Activated CD4-positive, CD25-positive, alpha-beta regulatory T cell treated with anti-CD3 and anti-CD28 coated beads, Interleukin-2, amount 50 U/mL, for 24 hours (primary cell): ENCODE data around the gene NEO1.
A peak's percentile ranks its signal among the peaks of the same experiment; 100 is the strongest.

Experiments
- ATAC-seq, 2 donors: fragments of 150-1000 bp; cut with Tn5 transposase; one replicate each; pipeline ENCODE4 v1.10.0; 2021; ENCODE audit warnings: mild to moderate bottlenecking in 1 of 2, moderate library complexity in 1 of 2

Gene NEO1

DNA sequence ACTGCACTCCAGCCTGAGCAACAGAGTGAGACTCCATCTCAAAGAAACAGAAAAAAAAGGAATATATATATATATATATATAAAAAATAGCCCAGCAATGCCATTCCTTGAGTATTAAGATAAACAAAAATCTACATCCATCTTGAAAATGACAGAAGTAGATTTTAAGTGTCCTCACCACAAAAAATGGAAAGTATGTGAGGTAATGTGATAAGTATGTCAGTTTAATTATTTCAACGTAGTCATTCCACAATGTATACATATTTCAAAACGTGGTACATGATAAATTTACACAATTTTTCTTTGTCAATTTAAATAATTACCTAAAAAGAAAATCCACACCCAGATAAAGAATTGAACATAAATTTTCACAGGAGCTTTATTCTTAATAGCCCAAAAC lies 261.6 kb downstream of the NEO1 start:
- ATAC-seq, result no peak

DNA sequence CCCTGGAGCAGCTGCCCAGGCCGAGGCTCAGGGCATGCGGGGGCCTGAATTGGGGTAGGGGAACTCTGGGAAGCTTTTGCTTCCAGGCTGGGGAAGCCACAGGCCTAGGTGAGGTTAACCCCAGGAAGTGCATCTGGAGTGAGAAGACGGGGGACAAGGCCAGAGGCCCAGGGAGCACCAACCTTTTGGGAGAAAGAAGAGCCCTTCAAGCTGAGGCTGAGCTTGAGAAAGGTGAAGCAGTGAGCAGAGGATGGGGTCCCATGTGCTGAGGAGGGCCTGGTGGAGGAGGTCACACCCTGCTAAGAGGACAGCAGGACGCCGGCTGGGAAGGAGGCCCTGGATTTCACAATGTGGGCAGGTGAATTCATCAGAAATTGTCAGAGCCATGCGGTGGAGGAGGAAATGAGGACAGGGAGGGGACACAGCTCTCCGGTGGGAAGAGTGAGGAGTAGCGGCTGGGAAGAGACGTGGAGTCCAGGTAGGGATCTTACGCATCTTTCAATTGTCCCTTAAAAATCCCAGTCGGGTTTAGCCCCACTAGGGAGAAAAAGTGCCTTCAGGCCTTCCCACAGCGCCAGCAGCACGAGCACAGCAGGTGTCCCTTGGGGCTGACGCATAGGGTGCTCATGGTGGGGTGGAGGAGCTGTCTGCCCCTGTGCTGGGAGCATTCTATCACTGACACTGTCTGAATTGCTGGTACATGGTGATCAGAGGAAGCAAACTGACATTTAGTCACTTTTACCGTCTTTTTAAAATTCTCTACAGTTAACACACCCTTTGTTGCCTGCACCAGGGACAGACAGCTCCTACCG lies 265.6 kb downstream of the NEO1 start:
- no peak for ATAC-seq

DNA sequence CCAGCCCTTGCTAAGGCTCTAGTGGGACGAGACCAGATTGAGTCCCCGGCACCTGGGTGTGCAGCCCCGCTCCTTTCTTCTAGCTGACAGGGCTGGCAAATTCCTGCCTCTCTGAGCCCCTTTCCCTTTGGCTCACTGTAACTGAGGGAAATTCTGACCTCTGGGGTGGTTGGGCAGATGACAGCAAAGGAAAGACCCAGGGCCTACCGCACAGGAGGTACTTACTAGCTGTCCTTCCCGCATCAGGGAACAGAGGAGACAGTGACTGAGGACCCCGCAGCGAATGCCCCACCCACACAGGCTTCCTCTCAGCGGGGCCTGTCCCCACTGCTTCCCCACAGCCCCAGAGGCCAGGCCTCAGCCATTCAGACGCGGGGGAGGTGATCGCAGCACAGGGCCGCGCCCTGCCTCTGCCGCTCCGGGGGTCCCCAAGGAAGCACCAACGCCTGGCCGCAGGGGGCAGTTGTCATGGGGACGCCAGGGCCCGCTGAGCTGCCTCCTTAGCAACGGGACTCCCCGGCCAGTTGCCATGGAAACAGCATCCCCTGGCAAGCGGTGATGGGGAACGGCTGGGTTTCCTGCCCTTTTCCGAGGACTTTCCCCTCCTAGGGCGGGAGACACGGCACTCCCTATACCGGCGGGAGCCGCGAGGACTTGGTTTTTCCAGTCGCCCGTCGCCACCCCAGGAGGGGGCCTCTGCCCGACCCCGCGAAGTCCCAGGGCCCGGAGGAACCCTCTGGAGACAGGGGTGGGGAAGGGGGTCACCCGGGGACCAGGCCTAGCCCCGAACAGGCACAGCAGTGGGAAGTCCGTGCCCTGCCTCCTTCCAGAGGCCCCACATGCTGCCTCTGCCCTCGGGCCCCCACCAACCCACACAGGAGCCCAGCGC lies 266.4 kb downstream of the NEO1 start:
- ATAC-seq, result peak; percentile 41 to 48

DNA sequence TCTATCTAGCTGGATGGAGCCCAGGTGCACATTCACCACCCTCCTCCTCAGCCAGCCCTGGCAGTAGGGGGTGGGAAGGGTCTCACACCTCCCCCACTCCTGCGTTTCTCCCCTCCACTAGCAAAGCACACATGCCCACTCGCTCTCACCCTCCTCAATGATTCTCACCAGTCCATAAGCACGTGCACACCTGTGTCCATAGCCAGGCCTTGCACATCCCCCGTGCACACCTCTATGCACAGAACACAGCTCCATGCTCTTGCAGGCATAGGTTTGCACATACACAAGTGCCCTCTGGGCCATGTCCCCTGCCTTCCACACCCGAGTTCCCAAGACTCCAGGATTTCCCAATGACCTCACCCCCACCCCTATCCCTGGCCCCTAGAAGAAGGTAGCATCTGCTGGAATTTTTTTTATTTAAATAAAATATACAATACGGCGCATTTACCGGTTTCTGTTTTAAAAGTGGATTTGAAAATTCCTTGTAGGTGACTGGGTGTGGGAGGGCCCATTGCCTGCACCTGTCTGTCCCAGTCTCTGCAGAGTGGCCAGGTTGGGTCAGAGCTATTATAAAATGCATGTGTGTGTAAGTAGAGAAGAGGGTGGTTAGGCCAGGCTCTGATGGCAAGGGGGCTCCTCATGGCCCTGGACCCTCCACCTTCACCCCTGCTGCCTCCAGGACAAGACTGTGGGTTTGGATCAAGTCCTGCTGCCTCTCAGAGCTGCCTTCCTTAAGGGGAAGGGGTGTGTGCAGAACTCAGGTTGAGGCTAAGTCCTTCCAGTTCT lies 267.4 kb downstream of the NEO1 start:
- no peak for ATAC-seq

DNA sequence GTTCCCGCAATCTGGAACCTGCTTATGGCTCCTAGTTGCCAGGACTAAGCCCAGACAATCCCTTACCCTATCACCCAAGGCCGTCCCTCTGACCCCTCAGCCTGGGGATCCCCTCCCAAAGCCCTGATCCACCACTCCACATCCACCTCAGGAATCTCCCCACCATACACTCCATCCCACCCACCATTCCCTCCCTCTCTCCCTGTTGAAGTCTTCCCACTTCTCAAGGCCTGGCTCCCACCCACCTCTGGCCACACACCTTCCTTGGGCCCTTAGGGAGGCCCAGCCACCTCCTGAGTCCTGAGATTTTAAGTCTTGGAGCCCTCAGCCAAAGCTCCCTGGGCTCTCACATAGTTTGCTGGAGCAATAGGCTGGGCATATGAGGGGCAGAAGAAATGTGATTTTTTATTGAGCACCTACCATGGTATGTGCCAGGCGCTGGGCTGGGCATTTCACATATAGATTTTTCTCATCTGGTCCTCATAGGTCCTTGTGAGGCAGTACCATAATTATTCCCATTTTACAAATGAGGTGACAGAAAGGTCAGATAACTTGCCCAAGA lies 268.4 kb downstream of the NEO1 start:
- ATAC-seq, result no peak

DNA sequence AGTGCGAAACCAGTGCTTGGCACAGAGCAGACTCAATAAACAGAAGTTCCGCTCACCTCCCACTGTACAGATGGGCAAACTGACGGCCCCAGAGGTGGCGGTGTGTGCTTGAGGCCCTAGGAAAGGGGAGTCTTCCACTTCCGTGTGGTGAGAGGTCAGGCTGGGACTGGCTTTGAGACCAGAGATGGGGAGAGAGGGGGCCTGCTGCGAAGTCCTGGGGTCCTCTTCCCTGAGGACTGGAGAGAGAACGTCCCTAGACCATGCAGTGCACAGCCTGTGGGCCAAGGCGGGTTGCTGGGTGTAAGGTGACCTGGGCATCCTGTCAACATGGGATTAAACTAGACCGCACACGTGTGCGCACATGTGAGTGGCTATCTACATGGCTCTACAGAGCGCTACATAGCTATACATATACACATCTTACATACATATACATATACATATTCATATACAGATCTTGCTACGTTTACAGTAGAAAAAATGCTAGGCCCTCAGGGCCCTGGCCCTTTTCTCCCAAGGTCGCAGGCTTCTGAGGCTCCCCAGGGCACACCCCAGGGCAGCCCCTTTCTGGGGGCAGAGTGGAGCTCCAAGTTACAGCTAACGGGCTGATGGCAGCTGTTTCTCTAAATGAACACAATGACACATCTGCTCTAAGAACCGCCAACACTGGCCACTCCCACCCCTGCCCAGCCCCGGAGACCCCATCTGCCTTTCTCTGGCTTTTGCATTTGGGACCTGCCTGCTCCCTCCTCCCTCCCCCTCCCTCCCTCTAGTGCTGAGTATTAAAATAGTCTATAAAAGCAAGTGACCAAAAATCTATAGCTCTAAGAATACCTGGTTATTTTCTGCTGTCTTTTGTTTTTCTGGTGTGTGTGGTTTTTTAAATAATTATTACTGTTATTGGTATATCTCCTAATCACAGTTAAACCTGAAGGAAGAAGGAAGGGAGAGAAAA lies 269.5 kb downstream of the NEO1 start:
- ATAC-seq, result no peak

DNA sequence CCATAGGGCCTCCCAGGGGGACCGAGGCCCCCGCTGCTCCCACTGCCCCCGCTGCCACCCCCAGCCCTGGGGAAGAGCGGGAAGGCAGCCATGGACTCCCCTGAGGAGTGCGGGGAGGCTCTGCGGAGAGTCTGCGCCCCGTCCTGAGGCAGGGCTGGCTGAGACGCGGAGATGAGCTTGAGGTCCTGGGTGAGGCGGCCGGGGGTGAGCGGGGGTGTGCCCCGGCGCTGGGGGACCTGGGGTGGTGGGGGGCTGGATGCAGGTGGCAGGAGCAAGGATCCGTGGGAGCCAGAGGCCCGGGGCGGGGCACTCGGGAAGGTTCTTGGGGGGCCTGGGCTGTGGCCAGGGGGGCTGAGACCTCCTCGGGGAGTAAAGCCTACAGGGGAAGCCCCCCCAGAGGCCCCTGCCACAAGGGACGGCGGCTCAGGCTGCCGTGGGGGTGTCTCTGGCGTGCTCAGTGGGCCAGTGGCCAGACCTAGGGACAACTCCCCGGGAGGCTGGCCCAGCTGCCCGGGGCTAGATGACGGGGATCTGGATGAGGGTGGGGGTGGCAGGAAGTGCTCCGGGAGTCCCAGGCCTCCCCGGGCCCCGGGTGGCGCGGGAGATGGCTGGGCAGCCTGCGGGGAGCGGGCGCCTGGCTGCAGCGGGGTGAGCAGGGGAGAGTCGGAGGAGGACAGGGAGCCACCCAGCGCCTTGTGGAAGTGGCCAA lies 270.6 kb downstream of the NEO1 start:
- ATAC-seq, result no peak

DNA sequence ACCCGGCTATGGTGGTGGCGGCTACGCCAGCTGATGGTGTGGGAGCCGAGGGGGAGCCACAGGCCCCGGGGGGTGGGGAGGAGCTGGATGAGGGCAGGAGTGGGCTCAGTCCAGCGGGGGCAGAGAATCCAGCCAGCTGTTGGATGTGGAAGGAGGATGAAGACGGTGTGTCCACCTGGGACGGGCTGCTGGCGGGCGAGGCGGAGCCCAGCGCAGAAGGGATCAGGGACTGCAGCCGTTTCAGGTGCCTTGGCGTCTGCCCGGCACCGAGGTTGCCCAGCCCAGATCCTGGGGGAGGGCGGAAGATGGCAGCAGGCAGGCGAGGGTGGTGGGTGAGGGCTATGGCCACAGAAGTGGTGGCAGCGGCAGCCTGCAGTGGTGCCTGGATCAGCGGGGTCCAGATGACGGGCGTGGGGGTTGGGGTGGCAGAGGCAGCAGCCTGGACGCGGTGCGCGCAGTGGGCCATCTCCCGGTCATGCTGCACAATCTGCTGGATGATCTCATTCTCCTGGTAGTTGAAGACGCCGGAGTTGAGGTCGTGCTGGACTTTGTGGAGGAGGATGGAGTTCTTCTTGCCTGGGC lies 271.2 kb downstream of the NEO1 start:
- ATAC-seq, result no peak

DNA sequence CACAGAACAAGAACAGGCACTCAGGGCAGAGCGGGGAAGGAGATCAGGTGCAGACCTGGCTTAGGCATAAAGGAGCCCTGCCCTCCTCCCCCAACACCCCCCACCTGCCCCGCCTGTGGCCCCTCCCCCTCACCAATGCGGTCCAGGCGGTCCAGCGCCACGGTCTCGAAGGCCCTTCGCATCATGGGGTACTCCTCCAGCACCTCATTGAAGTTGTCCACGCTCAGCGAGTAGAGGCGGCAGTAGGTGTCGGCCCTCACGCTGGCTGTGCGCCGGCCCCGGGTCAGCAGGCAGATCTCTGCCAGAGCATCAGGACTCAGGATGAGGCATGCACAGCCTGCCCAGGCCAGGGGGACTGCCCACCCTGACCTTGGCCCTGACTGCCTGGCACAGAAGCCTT lies 271.7 kb downstream of the NEO1 start:
- ATAC-seq, result no peak

DNA sequence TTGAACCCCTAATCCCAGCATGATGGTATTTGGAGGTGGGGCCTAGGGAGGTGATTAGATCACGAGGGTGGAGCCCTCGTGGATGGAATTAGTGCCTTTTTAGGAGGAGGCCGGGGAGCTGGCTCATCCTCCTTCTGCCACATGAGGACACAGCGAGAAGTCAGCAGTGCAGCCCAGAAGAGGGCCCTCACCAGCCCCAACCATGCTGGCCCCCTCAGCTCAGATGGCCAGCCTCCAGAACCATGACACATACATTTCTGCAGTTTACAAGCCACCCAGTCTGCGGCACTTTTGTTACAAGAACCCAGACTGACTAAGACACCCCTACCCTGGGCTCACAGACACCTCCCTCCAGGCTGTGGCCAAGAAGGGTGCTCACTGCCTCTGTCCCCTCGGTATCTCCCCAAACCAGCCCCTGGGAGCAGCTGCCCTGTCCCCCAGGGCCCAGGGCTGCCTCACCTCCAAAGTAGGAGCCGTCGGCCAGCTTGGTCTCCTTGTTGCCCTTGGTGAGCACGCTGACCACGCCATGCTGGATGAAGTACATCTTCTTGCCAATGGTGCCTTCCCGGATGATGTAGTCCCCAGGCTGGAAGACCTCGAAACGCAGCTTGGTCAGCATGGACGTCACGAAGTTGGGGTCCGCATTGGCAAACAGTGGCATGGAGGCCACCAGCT lies 272.4 kb downstream of the NEO1 start:
- no peak for ATAC-seq

DNA sequence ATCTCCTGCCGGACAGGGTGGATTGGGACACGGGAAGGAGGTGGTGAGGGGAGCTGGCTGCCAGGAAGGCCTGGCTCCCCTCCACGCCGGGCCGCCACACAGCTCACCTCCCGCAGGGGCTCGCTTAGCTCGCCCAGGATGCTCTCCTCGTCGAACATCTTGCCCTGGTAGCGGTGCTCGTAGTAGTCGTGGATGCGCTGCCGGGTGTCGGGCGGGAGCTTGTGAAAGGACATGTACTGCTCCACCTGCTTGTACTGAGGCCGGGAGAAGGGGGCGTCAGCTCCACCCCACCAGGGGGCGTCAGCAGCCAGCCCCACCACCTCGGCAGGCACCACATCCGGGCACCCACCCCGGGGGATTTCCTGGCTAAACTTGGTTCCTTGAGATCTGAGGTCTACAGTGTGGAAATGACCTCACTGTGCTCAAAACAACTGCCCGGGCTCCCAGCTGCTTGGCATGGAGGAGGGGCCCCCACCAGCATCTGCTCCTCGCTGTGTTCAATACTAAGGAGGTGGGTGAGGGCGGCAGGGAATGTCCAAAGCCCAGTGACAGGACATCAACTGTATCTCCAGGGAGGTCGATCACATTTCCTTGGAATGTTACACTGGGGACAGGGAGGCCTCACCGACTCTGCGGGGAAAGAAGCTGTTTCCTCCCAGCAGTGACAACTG lies 273.1 kb downstream of the NEO1 start:
- ATAC-seq, result no peak

DNA sequence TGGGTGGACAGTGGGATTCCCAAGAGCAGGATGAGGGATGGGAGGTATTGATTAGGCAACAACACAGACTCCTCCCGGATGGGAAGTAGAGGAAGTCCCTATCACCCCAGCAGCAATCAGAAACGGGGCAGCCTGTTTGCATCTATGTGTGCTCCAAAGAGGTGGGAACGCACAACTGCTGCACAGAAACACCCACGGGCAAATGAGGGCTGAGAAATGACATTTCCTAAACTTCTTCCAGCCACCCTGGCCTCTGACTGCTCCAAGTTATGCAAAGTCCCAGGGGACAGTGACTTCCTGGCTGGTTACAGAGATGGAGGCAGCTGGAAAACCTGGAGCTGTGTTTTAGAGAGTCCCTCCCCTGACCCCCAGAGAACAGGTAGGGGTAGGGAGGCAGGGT lies 273.9 kb downstream of the NEO1 start:
- ATAC-seq, result no peak

DNA sequence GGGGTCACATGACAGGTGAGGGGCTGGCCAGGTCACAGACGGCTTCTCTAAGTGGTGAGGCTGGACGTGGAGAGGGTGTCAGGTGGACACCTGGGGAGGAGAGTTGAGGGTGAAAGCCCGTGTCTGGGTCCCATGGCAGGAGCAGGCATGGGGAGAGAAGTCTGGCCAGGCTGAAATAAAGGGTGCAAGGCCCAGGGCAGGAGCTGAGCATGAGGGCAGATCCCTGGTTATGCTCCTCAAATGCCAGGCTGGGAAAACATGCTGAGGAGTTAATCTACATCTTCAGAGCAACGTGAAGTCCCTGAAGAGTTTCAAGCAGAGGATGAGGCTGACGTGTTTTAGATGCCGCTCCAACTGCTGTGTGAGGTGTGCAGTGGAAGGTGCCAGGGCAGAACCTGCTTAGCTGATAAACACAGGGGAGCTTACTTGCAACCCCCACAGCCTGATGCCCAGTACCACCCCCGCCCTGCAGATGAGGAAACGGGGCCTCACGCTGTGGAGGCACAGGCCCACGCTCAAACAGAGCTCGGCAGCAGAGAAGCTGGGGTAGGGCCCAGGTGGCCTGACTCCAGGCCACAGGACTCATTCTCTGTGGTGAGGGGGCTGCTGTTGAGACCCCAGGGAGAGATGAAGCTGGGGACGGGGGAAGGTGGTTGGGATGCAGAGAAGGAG lies 276.0 kb downstream of the NEO1 start:
- no peak for ATAC-seq

DNA sequence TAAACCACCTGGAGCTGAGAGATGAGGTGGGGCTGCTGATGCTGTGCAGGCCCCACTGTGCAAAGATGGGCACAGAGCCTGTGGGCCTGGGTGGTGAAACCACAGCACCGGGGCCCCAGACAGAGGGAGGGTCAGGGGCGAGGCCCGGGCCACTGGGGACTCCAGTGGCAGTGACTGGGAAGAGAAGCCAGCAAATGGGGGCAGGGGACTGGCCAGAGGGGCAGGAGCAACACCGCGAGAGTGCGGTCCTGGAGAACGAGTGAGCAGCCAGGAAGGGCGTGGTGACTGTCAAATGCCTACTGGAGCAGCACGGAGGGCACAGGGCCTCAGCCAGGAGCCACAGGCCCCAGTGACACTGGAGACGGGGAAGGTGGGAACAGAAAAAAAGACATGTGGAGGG lies 276.7 kb downstream of the NEO1 start:
- ATAC-seq, result no peak

DNA sequence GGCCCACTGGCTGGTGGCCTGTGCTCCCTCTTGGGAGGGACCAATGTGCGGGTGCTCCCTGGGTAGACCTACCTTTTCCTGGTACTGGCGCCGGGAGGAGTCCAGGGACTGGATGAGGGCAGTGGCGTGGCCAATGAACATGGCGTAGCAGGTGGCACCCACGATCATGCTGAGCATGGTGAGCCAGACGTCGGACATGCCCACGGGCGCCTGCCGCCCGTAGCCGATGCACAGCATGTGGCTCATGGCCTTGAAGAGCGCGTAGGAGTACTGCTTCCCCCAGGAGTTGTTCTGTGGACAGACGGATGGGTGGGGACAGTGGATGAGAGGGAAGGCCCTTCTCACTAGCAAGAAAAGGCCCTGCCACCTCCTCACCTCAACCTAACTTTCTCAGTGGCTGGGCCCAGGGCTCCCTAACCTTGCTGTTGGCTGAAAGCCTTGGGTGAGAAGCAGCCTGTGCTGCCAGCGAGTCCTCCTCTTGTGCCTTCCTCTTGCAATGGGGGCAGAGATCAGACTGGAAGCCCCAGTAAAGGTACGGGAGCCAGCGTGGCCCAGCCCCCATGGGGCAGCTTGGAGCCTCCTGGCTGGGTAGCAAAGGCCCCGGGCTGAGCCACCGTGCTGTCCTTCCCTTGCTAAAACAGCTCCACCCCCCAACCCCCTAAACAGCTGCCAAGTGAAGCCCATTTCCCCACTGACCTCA lies 277.4 kb downstream of the NEO1 start:
- no peak for ATAC-seq

DNA sequence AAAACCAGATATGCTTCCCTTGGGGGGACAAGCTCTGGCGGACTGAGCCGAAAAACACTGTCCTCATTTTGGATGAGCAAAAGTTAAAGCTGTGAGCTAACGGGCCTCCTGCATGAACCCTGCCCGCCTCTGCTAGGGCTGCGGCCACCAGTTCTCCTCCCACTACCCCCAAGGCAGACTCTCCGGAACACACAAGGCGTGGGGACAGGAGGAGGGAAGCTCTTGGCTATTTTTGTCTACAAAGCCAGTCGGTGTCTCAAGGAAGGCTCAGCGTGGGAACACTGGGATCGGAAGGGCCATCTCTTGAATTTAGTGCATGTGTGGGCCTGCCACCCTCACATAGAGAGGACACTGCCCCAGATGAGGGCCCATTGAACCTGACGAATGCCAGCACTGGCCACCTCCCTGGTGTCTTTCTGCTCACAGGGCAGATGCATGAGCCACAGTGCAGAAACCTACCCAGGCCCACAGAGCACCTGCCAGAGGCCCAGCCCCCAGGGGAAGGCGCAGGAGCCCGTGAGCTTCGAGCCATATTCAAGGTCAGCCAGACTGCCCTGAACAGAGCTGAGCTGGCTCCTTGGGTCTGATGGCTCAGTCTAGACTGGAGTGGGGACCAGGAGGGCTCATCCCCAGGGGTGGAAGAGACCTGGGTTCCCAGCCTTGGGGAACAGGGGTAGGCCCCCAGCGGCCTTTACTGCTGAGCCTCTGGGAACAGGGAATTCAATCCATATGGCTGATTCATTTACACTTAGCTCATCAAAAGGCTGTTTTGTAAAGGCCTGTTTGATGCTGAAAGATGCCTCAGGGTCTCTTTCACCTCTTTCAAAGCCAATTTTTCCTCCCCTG lies 278.2 kb downstream of the NEO1 start:
- no peak for ATAC-seq

DNA sequence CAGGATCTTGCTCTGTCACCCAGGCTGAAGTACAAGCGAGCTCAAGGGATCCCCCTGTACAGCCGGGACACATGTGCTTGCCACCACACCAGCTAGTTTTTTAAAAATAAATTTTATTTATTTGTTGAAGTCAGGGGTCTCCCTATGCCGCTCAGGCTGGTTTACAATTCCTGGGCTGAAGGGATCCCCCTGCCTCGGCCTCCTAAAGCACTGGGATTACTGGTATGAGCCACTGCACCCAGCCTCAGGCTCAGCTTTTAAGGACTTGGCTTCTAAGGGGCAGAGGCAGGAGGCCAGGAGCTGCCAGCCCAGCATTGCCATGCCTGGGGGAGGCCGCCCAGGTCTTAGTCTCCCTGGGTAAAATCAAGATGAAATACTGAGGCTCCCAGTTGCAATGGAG lies 279.2 kb downstream of the NEO1 start:
- ATAC-seq, result no peak
